GM19240 (cell line): ENCODE data around the gene PPM1B.
"Not testable (repeated sequence)": the region's sequence is repeated elsewhere in the genome, so short reads cannot be mapped to it uniquely, and the experiment has no call there.

Source experiments
- DNase-seq: peaks from one replicate; pipeline ENCODE4 v3.0.0; 2011; ENCODE audit warnings: low spot score; ENCODE audit not compliant: insufficient read length

PPM1B gene

DNA sequence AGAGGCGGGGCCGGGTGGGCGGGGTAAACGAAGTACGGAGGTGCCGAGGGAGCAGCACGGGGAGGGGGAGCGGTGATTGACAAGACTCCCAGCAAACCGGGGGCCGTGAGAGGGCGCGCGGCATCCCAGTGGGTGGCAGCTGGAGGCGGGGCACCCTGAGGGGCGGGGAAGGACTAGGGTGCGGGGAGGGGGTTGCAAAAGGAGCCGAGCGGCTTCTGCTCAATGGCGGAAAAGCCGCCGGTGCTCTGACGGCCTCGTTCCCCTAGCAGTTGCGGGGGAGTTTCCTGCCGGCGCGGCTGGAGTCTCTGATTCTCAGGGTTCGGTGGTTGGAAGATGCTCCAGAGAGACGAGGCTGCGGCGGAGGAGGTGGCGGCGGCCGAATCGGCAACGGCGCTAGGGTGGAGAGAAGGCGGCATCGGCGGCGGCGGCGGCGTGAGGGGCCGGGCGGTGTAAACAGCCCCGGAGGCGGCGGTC, at the start of gene PPM1B:
Gene PPM1B, plus strand, starts transcription at position 195 of the 474 bp plus-strand sequence. CDS start 32,325 bp downstream, outside the sequence.
- DNase-seq = peak; percentile 86

DNA sequence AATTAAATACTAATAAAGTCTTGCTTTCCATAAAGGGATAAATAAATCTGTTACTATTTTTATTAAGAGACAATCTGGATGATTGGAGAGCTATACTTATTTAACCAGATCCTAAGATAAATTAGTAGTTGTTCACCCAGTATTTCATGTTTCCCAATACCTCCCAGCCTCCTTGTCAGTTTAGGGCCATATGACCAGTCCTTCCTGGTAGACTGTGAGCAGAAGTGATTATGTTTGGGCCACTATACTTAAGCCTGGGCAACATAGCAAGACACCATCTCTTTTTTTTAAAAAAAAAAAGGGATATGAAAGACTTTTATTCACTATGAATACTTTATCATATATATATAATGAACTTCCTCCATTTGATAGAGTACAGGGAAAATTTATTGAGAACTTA, 48.8 kb upstream of the PPM1B start:
- DNase-seq = no peak

DNA sequence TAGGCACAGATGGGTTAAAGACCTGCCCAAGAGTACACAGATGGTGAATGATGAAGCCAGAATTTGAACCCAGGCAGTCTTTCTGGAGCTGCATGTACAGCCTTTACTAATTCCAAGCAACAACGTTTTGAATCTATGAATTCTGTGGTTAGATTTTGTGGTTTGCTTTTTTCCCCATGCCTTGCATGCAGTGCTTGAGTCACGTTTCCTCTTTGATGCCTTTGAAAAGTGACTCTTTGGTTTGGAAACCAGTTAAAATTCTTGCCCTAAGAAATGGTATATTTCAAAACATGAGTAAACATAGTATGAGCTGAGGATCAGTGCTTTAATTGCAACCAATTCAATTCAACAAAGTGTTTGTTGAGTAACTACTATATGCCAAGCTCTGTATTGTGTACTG, 48.2 kb upstream of the PPM1B start:
- DNase-seq = no peak

DNA sequence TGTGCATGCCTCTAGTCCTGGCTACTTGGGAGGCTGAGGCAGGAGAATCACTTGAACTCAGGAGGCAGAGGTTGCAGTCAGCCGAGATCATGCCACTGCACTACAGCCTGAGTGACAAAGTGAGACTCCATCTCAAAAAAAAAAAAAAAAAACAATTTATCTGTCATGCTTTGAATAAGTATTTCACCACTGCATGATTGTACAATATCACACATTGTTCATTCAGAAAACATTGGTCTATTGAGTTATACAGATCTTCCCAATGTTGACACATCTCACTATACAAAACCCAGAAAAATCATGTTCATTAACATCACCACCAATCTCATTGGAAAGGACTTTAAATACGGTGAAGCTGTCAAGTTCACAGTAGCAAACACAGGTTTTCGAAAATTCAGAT, 46.8 kb upstream of the PPM1B start:
- no peak for DNase-seq

DNA sequence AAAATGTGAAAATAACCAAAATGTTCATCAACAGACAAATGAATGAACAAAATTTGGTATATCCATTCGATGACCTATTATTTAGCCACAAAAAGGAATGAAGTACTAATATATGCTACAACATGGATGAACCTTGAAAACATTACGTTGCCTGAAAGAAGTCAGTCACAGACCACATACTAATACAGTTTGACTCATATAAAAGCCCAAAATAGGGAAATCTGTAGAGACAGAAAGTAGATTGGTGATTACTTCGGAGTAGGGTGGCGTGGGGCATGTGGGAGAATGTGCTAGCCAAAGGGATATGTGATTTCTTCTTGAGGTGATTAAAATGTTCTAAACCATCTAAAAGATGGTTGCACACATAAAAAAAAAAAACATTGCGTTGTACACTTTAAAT, 44.2 kb upstream of the PPM1B start:
- no peak for DNase-seq

DNA sequence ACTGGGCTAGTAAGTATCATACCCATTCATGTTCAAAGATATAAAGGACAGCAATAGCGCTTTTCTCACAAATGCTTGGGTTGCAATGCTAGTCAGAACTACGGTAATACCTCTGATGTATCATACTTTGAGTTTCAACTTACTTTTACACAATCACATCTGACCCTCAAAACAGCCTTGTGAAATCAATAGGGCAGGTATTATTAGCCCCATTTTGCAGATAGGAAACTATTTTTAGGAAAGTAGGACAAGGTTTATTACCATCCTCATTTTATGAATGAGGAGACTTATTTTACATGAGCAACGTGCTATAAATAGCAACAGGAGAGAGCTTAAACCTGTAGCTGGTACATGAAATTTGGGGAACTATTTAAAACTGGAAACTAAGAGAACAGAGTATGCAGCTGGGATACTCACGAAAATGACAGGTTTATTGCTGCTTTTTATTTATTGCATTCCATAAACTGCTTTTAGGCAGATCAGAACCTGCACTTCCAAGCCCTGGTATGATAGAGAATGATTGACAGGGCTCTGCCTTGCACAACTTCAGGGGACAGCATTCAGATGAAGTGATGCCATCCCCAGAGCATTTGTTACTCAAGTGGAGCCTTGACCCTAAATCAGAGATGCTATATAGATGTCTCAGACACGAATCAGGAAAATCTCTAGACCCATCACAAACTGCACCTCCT, 42.4 kb upstream of the PPM1B start:
- no peak for DNase-seq

DNA sequence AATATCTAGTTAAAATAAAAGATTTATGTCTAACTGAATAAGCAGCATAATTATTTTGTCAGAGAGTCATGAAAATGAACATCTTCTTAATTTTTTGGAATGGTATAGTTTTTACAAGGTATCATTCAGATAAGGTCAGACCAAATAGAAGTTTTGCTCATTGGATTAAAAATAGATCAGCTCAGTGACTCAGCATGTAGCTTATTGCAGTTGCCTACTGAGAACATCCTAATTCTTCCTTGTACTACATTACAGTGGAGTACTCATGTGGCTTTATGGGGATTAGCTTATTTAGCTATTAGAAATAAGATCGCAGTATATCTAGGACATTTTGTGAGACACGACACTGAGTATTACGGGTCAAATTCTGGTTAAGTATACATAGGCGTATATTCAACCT, 38.2 kb upstream of the PPM1B start:
- DNase-seq = no peak

DNA sequence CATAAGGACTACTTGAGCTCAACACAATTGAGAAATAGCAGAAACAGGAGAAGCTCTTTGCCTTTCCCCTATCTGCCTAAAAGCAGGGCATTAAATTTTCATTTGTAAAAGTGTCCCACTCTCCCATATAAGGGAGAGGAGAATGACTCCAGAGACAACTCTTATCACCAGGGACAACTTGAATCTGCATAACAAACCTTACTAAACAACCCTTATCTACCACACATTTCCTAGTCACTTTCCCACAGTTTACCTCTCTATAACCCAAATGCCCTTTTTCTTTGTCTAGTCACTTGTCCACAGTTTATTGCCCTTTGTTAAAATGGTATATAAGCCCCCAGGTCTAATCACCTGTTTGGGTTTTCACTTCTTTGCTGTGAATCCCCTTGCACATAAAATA, 37.5 kb upstream of the PPM1B start:
- no peak for DNase-seq

DNA sequence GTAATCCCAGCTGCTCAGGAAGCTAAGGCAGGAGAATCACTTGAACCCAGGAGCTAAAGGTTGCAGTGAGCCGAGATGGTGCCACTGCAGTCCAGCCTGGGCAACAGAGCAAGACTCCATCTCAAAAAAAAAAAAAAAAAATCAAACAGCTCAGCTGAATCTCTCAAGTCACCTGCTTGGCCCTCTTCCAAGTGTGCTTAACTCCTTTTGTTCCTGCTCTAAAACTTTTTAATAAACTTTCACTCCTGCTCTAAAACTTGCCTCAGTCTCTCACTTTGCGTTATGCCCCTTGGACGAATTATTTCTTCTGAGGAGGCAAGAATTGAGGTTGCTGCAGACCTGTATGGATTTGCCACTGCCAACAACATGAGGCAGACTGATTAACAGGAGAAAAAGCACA, 35.1 kb upstream of the PPM1B start:
- not testable (repeated sequence) for DNase-seq

DNA sequence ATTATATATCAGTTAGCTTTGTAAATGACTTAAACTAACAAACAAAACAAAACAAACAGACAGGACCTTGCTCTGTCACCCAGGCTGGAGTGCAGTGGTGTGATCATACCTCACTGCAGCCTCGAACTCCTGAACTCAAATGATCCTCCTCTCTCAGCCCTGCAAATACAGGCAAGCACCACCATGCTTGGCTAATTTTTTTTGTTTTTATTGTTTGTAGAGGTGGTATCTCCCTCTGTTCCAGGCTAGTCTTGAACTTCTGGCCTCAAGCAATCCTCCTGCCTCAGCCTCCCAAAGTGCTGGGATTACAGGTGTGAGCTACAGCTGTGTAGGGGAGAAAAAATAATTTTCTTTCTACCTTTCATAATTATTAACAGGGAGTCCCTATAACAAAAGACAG, 33.8 kb upstream of the PPM1B start:
- DNase-seq = no peak

DNA sequence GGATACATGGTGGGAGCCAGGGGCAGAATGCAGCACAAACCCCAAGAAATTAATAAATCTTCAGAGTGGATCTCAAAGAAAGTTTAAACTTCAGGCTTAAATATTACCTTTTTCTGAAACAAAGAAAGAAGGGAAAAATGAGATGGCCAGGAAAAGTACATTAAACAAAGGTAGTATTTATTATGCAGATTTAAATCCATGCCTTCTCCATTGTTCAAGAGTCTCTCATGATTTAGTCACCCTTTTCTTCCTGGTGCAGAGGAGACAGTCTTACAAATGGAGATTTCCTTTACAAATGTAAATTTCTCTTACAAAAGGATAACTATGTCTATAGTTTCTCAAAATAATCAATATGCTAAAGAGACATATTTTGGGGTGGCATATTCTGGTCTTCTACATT, 33.4 kb upstream of the PPM1B start:
- DNase-seq = no peak

DNA sequence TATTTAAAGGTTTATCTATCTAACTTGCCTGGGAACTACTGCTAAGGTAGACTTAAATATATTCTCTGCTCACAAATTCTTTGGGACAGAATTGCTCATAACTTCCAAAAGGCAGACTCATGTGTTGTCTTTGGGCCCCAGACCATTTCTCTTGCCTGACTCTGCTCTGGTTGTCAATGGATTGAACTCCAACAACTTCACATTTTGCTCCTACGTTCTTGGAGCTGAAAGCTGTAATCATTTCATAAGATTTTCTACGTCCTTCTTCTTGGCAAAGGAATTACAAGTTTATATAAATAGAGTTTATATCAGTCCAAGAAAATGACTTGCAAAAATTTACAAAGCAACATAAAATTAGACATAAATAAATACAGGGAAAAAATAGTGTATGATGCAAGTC, 32.9 kb upstream of the PPM1B start:
- no peak for DNase-seq

DNA sequence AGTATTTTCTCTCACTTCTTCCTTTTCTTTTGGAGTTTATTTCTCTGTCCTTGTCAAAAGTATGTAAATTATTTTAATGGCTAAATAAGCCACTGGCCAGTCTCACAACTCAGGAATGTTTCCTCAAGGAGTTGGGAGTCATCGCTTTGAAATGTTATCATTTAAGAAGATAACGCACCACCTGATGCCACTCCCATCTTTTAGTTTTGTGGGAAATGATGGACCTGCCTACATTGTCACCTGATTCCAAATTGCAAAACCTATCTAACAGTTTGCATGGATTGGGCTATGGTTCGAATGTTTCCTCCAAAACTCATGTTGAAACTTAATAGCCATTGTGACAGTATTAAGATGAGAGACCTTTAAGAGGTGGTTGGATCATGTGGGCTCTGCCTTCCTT, 32.4 kb upstream of the PPM1B start:
- DNase-seq = no peak

DNA sequence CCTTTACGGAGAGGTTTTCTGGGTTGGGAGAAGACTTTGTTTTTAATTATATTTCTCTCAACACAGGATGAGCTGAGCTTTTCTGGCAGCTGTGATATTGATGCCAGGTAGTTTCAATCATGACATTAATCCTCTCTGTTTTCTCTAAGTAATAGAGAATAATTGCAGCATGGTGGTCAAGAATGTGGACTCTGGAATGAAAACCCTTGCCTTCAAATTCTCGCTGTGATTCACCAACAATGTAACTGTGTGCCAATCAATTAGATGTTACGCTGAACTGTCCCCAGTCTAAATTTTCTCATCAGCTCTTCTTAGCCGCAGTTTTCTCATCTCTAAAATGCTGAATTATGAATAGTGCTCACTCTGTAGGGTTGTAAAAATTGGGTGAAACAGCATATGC, 31.6 kb upstream of the PPM1B start:
- no peak for DNase-seq

DNA sequence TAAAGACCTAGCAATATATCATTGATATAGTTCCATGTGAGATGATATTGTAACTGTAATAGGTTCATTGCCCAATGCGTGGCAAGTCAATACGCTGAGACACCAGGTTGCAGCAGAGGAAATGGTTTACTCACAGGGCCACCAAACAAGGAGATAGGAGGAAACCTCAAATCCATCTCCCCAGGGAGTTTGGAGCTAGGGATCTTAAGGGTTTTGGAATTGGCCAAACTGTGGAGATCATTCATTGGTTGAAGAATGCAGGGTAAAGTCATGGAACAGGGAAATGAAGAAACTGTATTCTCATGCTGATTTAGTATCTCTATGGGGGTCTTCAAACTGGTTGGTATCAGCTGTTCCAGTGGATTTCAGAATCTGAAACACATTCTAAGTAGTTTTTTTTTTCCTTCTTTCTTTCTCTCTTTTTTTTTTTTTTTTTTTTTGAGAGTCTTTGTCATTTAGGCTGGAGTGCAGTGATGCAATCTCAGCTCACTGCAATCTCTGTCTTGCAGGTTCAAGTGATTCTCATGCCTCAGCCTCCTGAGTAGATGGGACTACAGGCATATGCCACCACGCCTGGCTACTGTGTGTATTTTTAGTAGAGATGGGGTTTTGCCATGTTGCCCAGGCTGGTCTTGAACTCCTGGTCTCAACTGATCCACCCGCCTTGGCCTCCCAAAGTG, 30.7 kb upstream of the PPM1B start:
- no peak for DNase-seq

DNA sequence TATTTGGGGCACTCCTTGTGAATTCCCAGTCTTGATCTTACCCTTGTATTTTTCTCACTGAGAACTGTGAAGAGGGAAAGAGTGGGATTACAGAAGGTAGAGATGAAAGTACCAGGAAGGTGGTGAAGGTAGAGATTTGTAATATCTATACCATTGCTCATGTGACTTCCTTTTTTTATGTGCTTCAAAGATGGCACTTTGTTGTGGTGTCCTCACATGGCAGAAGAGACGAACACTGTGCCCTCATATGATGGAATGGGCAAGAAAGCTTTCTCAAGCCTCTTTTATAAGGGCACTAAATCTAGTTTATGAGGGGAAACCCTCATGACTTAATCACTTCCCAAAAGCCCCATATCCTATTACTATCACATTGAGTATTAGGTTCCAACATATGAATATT, 28.9 kb upstream of the PPM1B start:
- no peak for DNase-seq

DNA sequence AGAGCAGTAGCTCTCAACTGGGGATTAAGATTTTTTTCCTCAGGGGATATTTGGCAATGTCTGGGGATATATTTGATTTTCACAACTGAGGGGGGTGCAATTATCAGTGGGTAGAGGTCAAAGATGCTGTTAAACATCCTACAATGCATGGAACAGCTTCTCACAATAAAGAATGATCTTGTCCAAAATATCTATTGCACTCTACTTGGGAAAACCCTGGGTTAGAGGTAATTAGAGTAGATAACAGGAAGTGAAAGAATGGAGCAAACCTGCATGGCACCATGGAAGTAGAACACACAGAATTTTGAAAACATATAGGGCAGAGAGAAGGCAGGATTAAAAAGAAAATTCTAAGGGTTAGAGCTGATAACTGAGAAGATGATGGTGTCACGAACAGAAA, 26.4 kb upstream of the PPM1B start:
- DNase-seq = no peak

DNA sequence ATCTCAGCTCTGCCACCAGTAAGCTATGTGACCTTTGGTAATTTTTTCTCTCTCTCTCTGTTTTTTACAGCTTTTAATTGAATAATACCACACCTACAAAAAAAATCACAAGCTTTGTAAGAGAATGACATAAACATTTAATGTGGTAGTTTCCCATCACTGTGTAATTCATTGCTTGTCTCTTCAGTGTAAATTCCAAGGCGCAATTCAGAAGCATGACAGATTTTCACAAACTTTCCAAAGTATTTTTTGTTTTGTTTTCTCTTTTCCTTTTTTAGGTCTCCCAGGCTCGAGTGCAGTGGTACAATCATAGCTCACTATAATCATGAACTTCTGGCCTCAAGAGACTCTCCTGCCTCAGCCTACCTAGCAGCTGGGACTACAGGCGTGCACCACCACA, 25.0 kb upstream of the PPM1B start:
- DNase-seq = no peak

DNA sequence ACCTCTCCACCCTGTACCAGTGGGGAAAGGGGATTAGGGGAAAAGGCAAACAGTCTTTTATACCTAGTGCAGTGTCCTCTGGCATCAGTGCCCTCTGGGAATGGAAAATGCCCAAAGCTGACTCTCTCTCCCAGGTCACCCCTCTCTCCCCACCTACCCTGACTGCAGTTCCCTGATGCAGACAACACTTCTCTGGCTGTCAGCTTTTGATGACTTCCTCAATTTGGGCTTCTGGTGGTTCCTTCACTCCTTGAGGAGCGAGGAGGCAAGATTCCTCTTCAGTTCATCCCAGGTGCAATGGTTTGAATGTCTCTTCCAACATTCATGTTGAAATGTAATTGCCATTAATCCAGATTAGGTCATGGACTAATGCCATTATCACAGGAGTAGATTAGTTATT, 19.7 kb upstream of the PPM1B start:
- no peak for DNase-seq

DNA sequence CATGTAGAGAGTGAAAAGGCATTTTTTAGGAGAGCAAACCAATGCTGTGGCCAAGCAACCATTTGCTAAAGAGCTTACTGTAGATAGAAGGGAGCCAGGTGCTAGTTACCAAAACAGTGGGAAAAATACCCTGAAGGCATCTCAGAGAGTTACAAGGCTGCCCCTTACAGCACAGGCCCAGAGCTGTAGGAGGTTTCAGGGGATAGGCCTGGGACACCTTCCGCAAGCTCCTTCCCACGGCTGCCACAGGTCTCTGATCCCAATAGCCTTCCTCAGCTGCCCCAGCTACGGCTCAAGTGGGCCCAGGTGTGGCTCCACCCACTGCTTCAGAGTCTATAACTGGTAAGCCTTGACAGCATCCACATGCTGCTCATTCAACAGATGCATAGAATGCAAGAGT, 18.2 kb upstream of the PPM1B start:
- DNase-seq = no peak

DNA sequence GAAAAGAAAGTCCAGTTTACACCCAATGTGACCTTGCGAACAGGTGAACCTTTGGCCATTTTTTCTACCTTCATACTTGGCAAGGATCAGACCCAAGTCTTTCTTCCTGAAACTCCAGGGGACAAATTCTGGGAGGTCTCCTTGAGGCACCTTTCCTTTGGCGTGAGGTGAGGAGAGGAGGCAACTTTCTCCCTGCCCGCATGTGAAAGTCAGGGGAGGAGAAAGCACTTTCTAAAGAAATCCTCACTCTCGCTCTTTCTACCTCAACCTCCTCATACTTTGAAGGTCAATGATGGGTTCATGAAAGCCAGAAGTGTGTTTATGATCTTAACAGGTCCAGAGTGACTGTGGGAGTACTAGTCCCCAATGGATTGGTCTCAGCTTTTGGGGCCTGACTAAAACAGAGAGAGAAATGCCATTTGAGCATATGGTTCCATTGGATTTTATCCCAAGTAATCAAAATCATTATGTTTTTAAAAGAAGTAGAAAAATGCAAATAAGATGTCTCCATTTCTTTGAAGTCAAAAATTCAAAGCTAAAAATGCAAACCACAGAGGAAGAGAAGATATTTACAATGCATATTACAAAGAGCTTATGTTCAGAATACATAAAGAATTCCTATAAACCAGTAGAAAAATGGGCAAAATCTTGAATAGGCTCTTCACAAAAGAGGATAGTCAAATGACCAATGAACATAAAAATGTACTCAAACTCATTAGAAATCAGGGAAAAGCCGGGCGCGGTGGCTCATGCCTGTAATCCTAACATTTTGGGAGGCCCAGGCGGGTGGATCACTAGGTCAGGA, 15.6 kb upstream of the PPM1B start:
- no peak for DNase-seq

DNA sequence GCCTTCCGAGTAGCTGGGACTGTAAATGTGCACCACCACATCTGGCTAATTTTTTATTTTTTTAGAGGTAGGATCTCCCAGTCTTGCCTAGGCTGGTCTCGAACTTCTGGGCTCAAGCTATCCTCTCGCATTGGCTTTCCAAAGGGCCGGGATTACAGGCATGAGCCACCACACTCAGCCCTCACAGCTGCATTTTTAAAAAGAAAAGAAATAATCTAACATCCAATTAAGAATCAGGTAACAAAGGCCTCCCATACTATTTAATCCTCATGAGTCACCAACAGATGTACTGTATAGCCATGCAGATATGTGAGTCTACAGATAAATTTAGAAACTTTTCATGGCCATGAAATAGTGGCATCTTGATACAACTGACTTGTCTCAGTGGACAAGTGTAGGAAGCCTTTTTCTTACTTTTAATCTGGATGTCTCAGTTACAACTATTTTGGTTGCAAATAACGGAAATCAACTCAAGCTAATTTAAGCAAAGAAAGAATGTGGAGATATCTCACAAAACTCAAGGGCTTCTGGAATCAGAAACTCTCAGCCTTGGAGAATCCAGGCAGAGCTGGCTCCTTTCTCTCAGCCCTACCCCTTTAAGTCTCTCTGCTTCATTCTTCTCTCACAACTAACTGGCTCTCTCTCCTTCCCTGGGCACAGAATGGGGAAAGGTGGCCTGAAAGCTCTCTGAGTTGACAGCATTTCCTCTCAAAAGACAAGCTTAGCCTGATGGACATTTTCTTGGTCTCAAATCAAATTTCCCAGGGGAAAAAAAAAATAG, 12.8 kb upstream of the PPM1B start:
- DNase-seq = no peak
